ENCODE data around the gene TDRD9. TPM values are rescaled to one million over a fixed set of nuclear protein-coding genes. Genes with fewer than 3 reads are reported as not detected.
A peak's percentile ranks its signal among the peaks of the same experiment; 100 is the strongest.

Gene TDRD9
- total RNA-seq, 1 experiment from 2014 or later, result not detected

DNA sequence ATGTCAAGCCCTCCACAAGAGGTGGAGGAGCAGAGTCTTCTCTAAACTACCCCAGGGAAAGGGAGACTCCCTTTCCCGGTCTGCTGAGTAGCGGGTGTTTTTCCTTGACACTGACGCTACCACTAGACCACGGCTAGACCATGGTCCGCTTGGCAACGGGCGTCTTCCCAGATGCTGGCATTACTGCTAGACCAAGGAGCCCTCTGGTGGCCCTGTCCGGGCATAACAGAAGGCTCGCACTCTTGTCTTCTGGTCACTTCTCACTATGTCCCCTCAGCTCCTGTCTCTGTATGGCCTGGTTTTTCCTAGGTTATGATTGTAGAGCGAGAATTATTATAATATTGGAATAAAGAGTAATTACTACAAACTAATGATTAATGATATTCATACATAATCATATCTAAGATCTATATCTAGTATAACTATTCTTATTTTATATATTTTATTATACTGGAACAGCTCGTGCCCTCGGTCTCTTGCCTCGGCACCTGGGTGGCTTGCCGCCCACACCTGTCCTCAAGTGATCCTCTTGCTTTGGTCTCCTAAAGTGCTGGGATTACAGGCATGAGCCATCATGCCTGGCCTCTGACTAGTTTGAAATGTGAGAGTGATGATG lies 52.5 kb downstream of the TDRD9 start:
- DNase-seq (ENCODE audit: low read depth), result peak; percentile 22

DNA sequence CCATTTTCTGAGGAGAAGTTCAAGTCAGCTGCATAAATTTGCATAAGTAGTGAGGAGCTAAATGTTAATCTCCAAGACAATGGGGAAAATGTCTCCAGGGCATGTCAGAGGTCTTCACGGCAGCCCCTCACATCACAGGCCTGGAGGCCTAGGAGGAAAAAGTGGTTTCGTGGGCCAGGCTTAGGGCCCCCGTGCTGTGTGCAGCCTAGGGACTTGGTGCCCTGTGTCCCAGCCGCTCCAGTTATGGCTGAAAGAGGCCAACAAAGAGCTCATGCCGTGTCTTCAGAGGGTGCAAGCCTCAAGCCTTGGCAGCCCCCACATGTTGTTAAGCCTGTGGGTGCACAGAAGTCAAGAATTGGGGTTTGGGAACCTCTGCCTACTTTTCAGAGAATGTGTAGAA lies 55.9 kb downstream of the TDRD9 start:
- DNase-seq (ENCODE audit: low read depth), result no peak

DNA sequence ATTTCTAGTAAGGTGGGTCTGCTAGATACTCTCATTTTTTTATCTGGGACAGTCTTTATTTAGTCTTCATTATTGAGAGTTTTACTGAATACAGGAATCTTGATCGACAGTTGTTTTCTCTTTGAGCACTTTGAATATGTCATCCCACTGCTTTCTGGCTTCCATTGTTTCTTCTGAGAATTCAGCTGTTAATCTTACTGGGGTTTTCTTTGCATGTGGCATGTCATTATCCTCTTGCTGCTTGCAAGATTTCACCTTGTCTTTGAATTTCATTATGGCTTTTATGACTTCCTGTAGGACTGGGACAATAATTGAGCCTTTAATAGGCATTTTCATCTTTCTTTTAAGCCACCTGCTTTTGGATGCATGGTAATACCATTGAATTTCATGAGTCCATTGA lies 60.8 kb downstream of the TDRD9 start:
- no peak for DNase-seq (ENCODE audit: low read depth)

- no peak for DNase-seq (ENCODE audit: low read depth)
Observed at GRCh38 chr14:103989964-103990363, 61.7 kb downstream of the TDRD9 start.

DNA sequence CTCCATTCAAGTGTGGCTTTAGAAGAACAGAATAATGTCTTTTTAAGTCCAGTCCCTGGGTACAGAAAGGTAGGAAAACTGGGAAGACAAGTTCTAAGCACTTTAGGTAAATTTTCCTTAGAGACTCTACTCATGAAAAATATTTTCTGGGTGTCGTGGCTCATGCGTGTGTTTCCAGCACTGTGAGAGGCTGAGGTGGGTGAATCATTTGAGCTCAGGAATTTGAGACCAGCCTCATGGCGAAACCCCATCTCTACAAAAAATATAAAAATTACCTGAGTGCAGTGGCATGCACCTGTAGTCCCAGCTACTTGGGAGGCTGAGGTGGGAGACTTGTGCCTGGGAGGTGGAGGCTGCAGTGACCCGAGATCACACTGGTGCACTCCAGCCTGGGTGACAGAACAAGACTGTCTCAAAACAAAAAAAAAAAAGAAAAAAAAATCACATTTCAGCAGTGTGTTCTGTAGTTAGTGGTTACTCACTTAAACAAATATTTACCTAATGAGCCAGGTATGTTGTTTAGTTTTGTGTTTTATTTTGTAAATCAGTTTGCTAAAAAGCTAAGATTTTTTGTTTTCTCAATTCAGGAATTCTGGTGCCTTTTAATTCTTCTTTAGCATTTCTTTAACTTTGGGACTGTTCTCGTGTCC lies 66.4 kb downstream of the TDRD9 start:
- DNase-seq (ENCODE audit: low read depth), result no peak

DNA sequence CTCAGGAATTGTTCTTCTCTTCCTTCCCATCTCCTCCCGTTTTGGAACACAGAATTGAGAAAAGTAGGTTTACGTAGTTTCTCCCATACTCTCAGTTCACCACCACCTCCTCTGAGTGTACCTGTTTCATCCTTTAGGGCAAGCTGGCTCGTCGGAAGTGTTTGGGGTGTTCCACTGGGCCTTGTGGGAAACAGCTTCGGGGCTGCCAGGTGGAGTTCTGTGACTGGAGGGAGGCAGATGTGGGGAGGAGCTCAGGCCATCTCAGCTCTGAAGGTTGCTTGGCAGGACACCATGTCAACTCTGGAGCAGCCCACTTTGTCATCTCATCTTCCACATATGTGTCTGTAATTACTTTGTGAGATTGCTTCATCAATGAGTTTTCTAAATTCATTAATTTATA lies 67.6 kb downstream of the TDRD9 start:
- DNase-seq (ENCODE audit: low read depth), result no peak

DNA sequence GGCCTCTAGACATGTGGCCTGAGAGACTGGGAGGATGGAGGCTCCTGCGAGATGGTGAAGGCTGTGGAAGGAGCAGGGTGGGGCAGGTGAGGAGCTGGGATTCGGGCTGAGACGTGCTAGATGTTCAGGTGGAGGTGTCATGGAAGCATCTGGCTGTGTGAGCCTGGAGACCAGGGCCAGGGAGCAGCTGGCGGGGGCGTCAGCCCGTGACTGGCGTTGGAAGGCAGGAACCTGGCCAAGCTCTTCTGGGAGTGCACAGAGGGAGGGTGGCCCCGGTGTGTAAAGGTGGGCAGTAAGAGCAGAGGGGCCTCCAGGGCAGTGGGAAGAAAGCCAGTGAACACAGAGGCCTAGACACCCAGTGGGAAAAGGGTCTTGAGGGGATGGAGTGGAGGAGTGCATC lies 69.1 kb downstream of the TDRD9 start:
- no peak for DNase-seq (ENCODE audit: low read depth)

- DNase-seq (ENCODE audit: low read depth), result no peak
Observed at GRCh38 chr14:103998027-103998426, 69.8 kb downstream of the TDRD9 start.

- no peak for DNase-seq (ENCODE audit: low read depth)
Observed at GRCh38 chr14:103999795-104000440, 71.7 kb downstream of the TDRD9 start.

DNA sequence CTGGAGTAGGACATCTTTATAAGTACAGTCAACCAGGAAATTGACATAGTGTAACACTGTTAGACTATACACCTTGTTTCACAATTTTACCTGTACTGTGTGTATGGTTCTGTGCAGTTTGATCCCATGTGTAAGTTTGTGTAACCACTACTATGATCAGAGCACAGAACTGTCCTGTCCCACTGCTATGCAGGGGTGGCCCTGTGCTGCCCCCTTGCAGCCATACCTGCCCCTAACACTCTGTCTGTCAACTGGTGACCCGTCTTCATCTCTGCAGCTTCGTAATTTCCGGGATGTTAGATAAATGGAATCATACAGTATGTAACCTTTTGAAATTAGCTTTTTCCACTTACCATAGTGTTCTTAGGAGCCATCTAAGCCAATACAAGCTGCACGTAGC lies 72.7 kb downstream of the TDRD9 start:
- DNase-seq (ENCODE audit: low read depth), result peak; percentile 2

- no peak for DNase-seq (ENCODE audit: low read depth)
Observed at GRCh38 chr14:104003616-104004015, 75.4 kb downstream of the TDRD9 start.

DNA sequence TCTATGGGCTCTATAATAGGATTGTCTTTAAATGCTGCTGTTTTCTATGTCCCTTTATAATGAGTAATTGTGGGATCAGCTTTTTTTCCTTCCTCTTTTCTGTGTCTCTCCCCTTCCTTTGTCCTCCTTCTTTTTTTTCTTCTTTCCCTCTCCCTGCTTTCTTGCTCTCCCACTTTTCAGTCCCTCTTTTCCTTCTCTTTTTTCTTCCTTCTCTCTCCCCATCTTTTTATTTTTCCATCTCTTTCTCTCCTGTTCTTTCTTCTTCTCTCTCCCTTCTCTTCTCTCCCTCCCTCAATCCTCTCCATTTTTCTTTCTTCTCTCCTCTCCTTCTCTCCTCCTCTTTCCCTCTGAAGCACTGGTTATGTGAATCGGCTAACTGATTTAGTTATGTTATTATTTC lies 76.6 kb downstream of the TDRD9 start:
- DNase-seq (ENCODE audit: low read depth), result no peak

GRCh38 chr14:104005489-104005888 lies 77.2 kb downstream of the TDRD9 start:
- no peak for DNase-seq (ENCODE audit: low read depth)

DNA sequence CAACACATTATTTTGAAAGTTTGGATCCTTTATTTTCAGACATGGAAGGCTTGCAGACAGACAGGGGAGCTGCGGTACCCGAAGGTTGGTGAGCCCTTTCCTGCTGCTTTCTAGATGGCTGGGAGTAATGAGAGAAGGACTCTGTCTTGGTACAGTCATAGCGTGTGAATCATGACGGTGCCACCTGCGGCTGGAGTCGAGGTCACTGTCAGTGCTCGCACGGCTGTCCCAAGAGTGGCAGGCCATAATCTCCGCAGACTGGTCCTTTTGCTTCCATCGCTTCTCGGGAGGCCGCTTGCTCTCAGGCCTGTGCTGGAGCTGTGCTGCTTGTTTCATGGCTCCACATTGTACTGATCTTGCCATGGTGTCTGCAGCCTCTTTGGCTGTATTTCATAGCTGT lies 78.9 kb downstream of the TDRD9 start:
- no peak for DNase-seq (ENCODE audit: low read depth)

DNA sequence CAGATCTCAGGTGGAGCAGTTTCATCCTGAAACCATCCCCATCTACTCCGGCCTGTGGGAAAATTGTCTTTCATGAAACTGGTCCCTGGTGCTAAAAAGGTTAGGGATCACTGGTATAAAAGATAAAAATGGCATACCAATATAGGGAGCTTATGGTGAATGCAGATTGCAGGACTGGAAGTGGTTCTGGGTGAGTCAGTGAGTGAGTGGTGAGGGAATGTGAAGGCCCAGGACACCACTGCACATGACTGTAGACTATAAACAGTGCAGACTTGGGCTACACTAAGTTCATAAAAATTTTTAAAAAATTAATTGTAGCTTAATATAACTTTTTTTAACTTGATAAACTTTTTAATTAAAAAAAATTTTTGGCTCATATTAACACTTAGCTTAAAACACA lies 81.0 kb downstream of the TDRD9 start:
- DNase-seq (ENCODE audit: low read depth), result no peak

GRCh38 chr14:104011824-104012517 lies 83.7 kb downstream of the TDRD9 start:
- no peak for DNase-seq (ENCODE audit: low read depth)

- DNase-seq (ENCODE audit: low read depth), result no peak
Observed at GRCh38 chr14:104014764-104015163, 86.5 kb downstream of the TDRD9 start.

DNA sequence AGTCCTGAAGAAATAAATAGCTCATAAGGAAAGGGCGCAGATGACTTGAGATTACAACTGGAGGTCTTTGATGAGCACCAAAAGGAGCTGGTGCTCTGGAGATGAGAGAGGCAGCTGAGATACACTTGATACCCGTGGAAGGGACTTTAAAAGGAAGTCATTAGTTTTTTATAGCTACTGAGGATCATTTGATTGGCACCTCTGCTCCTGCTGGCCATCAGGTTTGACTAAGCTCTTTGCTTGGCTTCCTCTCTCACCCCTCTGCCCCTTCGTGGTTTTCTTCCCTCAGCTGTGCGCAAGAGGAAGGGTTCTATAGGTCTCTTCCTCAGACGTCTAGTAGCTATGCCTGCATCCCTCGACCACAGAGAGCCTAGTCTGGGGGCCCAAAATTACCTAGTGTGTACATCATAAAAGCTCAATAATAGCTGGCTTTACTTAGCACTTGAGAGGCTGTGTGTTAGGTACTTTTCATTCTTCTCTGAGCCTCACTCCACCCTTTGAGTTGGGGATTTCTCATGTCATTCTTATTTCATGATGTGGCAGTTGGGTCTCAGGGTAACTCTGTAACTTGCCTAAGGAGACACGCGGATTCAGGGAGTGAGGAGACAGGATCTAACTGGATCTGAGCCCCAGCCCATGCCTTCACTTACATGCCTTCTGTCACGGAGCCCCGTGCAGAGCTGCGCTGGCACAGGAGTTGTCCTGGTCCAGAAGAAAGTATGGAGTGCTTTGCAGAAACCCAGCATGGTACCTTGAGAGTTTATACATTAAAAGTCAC lies 88.8 kb downstream of the TDRD9 start:
- DNase-seq (ENCODE audit: low read depth), result no peak

DNA sequence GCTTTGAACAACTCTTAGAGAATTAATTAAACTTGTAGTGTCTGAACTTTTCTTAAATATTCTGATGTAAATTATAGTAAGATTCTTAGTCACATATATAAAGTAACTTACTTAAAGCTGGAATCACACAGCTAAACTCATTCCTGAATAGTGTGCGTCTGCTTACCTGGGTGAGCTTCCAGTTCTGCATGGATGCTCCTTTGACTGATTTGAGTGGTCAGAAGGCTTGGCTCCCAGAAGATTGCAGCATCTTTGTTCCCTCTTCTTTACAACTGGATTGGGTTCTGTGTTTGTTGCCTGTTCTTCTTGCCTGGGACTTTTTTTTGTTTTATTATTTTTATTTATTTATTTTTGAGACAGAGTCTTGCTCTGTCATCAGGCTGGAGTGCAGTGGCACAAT lies 90.8 kb downstream of the TDRD9 start:
- DNase-seq (ENCODE audit: low read depth), result no peak

DNA sequence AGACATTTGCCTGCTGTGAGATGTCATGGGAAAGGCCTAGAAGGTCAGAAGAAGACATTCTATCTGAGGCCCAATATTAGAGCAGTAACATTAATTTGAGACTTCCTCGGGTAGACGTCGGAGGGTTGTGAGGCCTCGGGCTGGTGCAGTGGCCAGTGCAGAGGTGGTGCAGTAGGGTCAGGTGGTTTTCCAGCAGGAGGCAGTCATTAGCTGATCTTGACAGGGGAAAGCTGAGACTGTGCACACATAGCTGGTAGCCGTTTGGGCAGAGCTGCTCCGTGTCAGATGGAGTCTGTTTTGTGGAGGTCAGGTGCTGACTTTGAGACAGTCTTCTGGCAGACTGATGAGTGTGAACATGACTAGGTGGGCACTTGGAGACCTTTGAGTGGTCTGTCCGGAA lies 91.5 kb downstream of the TDRD9 start:
- no peak for DNase-seq (ENCODE audit: low read depth)

DNA sequence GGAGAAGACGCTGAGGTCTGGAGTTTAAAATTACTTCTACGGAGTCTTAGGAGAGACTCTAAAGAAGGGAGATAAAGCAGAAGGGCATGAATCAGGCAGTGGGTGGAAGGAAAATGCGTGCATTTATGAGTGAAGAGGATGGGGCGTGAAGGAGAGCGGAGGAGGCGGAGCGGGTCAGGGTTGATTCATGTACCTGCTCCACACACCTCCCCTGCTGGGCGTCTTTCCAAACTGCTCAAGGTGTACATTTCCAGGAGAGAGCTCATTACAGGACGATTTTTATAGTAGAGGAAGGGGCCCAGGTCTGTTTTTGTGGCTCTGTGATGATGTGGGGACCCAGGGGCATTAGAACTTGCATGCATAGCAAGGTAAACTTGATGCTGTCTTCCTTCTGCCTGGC lies 92.2 kb downstream of the TDRD9 start:
- DNase-seq (ENCODE audit: low read depth), result no peak

Measured in RPMI7951 (cell line).